ENCODE measurements around the gene SH2D2A.

DNA sequence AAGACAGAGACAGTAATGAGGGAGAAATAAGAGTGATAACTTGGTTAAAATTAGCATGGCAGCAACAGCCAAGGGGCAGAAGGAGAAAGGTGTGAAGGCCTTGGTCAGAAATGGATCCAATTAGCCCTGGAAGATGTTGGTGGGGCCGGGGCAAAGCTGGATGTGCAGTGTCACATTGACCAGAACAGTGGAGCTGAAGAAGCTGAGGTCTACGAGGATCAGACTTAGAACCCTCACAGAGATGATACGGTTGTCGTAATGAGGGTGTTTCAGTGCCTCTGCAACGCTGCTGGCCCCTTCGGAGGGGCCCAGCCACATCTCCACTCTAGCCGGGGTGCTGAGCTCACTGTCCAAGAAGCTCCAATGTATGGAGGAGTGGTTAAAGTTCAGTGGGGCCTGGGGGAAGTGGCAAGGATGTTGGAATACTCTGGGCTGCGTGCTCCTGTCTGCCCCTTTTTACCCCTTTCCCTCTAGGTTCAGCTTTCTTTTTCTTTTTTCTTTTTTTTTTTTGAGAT is 14.2 kb downstream of the SH2D2A start:
- TF ChIP-seq, protein P1, sequence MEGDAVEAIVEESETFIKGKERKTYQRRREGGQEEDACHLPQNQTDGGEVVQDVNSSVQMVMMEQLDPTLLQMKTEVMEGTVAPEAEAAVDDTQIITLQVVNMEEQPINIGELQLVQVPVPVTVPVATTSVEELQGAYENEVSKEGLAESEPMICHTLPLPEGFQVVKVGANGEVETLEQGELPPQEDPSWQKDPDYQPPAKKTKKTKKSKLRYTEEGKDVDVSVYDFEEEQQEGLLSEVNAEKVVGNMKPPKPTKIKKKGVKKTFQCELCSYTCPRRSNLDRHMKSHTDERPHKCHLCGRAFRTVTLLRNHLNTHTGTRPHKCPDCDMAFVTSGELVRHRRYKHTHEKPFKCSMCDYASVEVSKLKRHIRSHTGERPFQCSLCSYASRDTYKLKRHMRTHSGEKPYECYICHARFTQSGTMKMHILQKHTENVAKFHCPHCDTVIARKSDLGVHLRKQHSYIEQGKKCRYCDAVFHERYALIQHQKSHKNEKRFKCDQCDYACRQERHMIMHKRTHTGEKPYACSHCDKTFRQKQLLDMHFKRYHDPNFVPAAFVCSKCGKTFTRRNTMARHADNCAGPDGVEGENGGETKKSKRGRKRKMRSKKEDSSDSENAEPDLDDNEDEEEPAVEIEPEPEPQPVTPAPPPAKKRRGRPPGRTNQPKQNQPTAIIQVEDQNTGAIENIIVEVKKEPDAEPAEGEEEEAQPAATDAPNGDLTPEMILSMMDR (IDR thresholded peaks at IDR 0.05; ENCODE audit: low read length): no peak
- TF ChIP-seq EZH2 (IDR thresholded peaks at IDR 0.05; ENCODE audit: borderline replicate concordance, low read length): no peak
